GM12872 (cell line): Measurements from ENCODE around the gene HK1.

ENCODE experiments used
- TF ChIP-seq, protein P1 (sequence below): IDR thresholded peaks from 3 replicates; pipeline ENCODE4 v1.5.1; 2011; ENCODE audit warnings: low read depth, mild to moderate bottlenecking, low read length, moderate library complexity; ENCODE audit not compliant: insufficient read depth

Gene HK1

GRCh38 chr10:69292459-69292858, 14.2 kb downstream of the HK1 start:
- TF ChIP-seq, protein P1, sequence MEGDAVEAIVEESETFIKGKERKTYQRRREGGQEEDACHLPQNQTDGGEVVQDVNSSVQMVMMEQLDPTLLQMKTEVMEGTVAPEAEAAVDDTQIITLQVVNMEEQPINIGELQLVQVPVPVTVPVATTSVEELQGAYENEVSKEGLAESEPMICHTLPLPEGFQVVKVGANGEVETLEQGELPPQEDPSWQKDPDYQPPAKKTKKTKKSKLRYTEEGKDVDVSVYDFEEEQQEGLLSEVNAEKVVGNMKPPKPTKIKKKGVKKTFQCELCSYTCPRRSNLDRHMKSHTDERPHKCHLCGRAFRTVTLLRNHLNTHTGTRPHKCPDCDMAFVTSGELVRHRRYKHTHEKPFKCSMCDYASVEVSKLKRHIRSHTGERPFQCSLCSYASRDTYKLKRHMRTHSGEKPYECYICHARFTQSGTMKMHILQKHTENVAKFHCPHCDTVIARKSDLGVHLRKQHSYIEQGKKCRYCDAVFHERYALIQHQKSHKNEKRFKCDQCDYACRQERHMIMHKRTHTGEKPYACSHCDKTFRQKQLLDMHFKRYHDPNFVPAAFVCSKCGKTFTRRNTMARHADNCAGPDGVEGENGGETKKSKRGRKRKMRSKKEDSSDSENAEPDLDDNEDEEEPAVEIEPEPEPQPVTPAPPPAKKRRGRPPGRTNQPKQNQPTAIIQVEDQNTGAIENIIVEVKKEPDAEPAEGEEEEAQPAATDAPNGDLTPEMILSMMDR, result no peak

DNA sequence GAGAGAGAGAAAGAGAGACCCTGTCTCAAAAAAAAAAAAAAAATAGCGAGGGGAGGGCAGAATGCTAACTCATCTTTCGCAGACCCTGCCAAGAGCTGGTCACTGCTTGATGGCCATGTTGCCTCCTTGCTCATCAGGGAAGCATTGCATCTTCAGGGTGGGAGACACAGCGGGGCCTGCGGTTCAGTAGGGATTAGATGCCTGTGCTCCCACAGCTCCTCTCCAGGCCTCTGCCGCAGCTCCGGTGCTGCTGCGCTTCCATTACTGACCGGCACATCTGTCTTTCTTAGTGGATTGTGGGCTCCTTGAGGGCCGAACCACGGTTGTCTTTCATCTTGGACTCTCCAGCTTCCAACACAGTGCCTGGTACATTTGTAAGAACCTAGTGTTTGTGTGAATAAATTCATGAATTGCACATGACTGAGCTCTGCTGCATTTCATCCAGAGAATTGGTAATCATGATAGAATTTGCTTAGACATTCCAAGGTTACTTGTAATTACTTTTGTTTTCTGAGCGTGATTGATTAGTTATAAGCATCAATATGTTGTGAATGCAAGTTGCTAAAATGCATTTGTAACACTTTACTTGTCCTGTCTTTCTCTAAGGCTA, 16.8 kb downstream of the HK1 start:
- TF ChIP-seq, protein P1, result no peak

DNA sequence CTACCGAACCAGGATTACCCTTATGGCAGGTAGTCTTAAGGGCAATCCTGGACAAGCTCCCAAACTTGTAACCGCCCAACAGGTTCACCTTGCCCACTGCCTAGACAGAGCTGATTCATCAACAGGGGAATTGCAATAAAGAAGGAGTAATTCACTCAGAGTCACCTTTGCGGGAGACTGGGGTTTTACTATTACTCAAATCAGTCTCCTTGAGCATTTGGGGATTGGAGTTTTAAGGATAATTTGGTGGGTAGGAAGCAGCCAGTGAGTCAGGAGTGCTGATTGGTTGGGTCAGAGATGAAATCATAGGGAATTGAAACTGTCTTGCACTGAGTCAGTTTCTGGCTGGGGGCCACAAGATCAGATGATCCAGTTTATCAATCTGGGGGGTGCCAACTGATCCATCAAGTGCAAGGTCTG, 25.3 kb downstream of the HK1 start:
- TF ChIP-seq, protein P1, result no peak

DNA sequence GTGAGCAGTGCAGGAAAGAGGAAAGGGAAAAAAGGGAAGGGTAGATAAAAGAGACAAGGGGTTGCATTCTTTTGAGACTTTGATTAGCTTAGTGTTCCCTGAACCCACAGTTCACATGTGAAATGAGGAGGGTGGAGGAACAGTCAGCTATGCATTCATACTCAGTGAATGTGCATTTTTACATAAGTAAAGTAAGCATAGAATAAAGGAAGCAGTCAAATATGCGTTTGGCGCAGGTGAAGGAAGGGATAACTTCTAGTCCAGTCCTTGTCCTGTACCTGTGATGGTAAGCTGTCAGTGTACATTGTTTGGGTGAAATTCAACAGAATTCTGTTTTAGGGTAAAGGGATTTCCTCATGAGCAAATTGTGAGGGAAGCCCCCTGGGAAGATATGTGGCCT, 28.1 kb downstream of the HK1 start:
- TF ChIP-seq, protein P1, result no peak

DNA sequence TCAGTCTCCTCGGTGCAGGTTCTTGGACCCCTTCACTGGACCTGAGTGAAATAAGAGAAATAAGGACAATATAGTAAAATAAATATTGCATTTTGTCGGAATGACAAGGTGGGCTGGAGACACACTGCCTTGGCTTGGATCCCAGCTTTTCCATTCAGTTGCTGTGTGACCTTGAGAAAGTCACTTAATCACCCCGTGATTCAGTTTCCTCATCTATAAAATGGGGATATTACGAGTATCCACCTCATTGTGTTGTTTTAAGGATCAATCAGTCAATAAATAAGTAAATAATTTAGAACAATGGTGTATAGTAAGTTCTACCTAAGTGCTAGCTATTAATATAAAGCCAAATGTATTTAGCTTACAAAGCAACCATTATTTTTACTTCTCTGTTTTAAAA, 29.1 kb downstream of the HK1 start:
- TF ChIP-seq, protein P1, result no peak

DNA sequence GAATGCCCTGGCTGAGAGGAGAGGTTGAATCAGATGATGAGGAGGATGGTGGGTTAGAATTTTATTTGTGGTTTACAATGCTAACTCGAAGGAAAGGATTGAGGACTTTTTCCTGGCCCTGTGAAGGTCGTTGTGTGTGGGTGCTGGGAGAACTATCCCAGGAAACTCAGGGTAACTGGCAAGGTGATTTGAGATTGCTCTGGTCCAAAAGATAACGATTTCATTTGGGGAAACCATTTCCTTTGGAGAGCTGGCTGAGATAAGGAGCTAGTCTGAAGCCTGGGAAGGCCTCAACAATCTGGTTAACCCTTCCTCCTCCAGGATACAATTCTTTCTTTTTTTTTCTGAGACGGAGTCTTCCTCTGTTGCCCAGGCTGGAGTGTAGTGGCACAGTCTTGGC, 33.0 kb downstream of the HK1 start:
- TF ChIP-seq, protein P1, result no peak

GRCh38 chr10:69312528-69312927, 34.2 kb downstream of the HK1 start:
- TF ChIP-seq, protein P1, result no peak
